Hematopoietic multipotent progenitor cell treated with erythropoietin and hydrocortisone succinate and interleukin-3 and kit ligand, for 8 days (in vitro differentiated cells): ENCODE measurements around the gene D2HGDH.
"Not testable (repeated sequence)": the region's sequence is repeated elsewhere in the genome, so short reads cannot be mapped to it uniquely, and the experiment has no call there.

Experiments
- DNase-seq: peaks from one replicate; pipeline ENCODE4 v3.0.0-alpha.2; 2015

D2HGDH gene

DNA sequence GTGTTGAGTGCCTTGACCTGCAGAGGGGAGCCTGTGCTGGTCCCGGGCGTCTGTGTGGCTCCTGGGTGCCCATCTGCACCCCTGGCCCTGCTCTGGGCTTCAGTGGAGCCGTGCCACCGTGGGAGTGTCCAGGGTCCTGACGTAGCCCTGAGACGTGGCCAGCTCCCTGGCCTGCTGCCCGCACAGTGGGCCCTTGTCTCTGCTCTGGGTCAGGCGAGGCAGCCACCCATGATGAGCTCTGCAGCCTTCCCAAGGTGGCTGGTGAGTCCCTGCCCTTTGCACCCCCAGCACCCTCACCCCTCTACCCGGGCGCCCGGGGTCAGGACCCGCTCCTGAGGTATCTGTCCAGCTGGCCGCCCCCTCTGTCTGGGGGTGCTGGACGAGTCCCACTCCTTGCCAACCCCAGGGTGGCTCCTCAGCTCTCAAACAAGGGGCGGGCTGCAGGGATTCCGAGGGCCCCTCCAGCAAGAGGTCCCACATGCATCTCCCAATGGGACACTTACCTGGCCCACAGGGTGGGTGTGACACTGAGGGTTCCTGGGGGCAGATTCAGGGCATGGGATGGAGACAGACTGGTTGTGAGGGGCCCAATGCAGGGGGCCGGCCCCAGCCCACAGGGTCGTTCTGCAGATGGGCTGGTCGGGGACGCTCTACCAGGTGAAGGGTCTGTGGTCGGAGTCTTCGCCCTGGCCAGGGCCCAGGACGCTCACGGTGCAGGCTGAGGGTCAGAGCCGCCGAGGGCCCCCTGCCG lies 76.9 kb downstream of the D2HGDH start:
- no peak for DNase-seq

DNA sequence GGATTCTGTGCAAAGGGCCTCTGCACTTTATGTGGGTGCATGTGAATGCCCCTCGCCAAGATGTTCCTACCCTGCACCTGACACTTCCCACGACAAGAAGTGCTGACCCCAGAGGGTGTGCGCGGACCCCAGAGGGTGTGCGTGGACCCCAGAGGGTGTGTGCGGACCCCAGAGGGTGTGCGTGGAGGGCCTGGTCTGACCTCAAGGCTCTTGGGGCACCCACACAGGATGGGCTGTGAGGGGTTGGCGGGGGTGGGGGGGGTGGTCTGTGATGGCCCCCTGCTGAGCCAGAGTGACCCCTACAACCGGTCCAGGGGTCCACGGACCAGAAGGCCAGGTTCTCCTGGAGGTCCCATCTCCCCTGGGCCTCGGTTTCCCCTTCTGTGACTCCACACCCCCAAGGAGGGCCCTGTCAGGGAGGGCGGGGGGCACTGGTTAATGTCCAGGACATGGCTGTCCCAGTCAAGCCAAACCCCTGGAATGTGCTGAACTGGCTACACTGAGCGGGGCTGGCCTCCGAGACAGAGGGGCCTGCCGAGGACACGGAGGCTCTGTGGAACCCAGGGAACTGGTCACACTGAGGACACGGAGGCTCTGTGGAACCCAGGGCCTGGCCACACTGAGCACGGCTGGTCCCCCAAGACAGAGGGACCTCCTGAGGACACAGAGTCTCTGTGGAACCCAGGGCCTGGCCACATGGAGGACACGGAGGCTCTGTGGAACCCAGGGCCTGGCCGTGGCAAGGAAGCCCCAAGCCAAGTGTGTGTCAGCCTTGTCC lies 77.7 kb downstream of the D2HGDH start:
- DNase-seq = no peak

DNA sequence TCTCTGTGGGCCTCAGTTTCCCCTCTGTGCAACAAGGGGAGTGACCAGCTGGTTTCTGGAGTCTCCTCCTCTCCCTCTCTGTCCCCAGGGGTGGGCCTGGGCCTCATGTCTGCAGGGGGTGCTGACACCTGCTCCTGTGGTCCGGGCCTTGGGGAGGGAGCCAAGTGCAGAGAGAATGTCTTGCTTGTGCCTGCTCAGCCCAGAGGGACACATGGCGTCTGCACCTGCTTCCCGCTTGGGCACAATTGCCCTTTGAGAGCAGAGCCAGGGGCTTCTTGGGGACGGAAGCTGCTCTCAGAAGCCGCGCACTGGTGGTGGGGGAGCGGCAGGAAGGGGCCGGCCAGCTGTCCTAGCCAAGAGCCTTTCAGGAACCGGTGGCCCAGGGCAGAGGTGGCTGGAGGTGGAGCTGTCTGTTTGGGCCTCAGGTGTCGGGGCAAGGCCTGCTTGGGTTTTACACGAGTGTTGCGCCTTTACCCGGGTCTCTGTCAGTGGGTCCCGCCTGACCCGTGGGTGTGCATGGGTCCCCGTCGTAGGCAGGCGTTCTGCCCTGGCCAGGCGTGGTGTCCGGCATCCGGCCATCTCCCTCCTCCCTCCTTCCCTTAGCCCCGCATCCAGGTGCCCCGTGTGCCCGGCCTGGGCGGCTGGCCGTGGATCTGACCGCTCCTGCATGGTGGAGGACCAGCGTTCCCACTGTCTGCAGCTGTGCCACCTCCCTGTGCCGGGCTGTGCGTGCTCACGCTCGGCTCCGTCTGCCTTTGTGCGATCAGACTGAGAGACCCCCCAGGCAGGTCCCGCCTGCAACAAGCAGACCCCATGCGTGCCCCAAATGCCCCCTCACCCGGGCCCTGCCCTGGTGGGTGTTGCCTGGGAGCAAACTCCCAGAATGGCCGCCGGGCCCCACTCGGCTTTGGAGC lies 78.6 kb downstream of the D2HGDH start:
- DNase-seq = no peak

DNA sequence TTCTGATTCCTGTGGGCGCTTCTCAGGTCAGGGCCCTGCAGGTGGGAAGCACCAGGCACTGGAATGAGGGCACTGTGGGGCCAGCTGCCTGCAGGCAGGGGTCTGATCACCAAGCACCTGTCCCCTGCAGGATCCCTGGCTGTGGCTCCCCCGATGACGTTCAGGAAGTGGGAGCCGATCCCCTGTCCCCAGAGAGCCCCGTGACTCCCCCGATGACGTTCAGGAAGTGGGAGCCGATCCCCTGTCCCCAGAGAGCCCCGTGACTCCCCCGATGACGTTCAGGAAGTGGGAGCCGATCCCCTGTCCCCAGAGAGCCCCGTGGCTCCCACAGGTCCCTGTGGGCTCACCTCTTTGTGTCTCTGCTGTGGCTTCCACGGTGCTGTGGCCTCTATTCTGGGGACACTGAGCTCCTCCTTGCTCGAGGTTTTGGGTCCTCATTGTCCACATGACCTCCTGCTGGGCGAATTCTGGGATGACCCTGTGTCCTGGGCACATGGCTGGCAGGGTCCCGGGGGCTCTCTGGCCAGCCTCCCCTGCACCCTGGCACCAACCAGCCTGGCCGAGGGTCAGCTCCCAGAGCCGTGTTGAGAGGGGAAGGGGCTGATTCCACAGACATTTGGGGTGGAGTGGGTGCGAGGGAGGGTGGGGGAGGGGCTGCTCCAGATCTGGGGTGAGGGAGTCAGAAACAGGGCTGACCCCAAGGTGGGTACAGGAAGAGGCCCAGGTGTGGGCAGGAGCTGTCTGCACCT lies 79.4 kb downstream of the D2HGDH start:
- DNase-seq = no peak

DNA sequence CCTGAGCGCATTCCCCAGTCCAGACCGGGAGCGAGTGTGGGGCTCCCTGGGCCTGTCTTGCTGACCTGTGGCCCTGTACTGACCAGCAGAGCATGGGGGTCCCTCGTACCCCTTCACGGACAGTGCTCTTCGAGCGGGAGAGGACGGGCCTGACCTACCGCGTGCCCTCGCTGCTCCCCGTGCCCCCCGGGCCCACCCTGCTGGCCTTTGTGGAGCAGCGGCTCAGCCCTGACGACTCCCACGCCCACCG lies 79.9 kb downstream of the D2HGDH start:
- DNase-seq = no peak

DNA sequence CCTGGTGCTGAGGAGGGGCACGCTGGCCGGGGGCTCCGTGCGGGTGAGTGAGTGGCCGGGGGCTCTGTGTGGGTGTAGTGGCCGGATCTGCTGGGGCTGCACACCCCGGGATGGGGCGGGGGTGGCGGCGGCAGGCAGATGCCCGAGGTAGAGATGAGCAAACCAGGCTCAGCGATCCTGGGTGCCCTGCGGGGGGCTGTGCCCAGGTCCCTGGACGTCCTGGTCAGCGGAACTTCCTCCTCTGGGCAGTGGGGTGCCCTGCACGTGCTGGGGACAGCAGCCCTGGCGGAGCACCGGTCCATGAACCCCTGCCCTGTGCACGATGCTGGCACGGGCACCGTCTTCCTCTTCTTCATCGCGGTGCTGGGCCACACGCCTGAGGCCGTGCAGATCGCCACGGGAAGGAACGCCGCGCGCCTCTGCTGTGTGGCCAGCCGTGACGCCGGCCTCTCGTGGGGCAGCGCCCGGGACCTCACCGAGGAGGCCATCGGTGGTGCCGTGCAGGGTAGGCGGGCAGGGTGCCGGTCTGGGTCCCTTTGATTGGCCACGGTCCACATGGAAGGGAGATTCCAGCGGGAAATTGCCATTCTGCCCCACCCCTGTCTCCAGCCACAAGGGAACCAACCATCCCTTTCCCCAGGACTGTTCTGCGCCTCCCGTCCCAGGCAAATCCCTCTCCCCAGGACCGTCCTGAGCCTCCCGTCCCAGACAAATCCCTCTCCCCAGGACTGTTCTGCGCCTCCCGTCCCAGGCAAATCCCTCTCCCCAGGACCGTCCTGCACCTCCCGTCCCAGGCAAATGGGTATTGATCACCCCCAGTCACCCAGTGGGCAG lies 80.4 kb downstream of the D2HGDH start:
- no peak for DNase-seq

DNA sequence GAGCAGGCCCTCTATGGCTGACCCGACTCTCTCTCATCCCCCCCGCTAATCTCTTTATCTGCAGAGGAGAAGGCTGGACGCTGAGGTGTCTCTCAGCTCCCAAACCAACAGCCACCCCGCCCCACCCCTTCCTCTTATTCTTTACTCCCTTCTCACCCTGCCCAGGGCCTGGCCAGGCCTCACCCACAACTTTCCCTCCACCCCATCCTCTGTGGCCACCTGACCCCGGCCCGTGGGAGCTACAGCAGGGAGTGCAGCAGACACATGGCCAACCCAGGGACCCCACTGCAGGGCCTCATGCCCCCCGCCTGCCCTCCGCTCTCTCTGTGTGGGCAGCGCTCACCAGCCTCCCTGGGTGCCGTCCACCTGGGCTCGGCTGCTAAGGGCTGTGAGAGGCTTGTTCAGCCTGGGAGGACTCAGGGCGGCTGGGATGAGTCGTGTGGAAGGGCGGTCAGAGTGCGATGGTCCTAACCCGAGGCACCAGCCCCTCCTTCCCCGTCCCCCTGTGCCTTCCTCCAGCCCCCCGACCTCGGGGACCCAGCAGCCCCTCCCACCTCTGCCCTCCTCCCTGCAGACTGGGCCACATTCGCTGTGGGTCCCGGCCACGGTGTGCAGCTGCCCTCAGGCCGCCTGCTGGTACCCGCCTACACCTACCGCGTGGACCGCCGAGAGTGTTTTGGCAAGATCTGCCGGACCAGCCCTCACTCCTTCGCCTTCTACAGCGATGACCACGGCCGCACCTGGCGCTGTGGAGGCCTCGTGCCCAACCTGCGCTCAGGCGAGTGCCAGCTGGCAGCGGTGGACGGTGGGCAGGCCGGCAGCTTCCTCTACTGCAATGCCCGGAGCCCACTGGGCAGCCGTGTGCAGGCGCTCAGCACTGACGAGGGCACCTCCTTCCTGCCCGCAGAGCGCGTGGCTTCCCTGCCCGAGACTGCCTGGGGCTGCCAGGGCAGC lies 81.3 kb downstream of the D2HGDH start:
- DNase-seq = no peak

DNA sequence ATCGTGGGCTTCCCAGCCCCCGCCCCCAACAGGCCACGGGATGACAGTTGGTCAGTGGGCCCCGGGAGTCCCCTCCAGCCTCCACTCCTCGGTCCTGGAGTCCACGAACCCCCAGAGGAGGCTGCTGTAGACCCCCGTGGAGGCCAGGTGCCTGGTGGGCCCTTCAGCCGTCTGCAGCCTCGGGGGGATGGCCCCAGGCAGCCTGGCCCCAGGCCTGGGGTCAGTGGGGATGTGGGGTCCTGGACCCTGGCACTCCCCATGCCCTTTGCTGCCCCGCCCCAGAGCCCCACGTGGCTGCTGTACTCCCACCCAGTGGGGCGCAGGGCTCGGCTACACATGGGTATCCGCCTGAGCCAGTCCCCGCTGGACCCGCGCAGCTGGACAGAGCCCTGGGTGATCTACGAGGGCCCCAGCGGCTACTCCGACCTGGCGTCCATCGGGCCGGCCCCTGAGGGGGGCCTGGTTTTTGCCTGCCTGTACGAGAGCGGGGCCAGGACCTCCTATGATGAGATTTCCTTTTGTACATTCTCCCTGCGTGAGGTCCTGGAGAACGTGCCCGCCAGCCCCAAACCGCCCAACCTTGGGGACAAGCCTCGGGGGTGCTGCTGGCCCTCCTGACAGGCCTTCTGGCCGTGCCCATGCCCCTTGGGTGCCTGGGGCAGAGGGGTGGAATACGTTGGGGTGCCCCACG lies 82.1 kb downstream of the D2HGDH start:
- no peak for DNase-seq

DNA sequence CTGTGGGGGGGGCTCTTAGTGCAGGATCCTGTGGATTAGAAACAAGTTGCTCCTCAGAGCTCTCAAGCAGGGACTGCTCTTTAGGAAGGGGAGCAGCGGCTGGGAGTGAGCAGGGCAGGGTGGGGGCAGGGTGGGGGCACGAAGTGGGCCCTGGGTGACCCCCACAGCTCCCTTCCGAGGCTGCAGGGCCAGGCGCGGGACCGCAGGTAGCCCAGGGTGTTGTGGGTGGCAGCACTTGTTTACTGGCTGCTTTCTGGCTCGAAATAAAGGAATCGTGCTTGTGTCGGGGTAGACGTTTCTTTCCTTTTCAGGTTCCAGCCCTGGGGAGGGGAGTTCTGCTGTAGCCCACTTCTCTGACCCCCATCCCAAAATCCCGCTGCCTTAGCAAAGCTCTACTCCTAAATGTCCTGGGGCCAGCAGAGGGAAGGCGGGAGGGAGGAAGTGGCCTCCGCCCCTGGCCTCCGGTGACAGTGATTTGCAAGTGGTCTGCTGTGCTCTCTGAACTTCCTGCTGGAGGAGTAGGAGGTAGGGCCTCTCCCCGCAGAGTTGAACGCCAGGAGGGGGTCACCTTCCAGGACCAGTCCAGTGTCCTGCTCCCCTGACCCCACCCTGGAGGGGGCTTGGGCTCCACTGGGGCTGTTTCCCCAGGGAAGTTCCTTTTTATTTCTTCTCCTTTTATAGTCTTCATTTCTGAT lies 82.8 kb downstream of the D2HGDH start:
- DNase-seq = no peak

DNA sequence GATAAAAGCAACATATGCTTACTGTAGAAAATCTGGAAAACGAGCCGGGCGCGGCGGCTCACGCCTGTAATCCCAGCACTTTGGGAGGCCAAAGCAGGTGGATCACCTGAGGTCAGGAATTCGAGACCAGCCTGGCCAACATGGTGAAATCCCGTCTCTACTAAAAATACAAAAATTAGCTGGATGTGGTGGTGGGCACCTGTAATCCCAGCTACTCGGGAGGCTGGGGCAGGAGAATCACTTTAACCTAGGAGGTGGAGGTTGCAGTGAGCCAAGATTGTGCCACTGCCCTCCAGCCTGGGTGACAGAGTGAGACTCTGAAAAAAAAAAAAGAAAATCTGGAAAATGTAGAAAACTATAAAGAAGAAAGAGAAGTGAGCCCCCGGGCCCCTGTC lies 83.4 kb downstream of the D2HGDH start:
- not testable (repeated sequence) for DNase-seq
